ENCODE data around the gene CHD8.

CHD8 gene

GRCh38 chr14:21369949-21370679 lies 85.8 kb downstream of the CHD8 start:
- DNase-seq = no peak

GRCh38 chr14:21367582-21368144 lies 88.3 kb downstream of the CHD8 start:
- DNase-seq = no peak

GRCh38 chr14:21356511-21356910 lies 99.4 kb downstream of the CHD8 start:
- DNase-seq = no peak

- no peak for DNase-seq
These were observed 103.3 kb downstream of the CHD8 start for GRCh38 chr14:21352587-21352986.

- DNase-seq = no peak
These were observed 105.4 kb downstream of the CHD8 start for GRCh38 chr14:21350539-21350938.

GRCh38 chr14:21347201-21347600 lies 108.7 kb downstream of the CHD8 start:
- DNase-seq = no peak

GRCh38 chr14:21346532-21347135 lies 109.3 kb downstream of the CHD8 start:
- no peak for DNase-seq

GRCh38 chr14:21343035-21343794 lies 112.7 kb downstream of the CHD8 start:
- no peak for DNase-seq
